HUDEP-2 (cell line): ENCODE measurements around the gene FNDC3A.
A peak's percentile ranks its signal among the peaks of the same experiment; 100 is the strongest.

ENCODE experiments used
- DNase-seq, 76 experiments: peaks; one replicate each; lab custom pipeline; 2025; ENCODE audit not compliant: unreplicated experiment in 76 of 76; lab: John Stamatoyannopoulos, UW

The FNDC3A gene

DNA sequence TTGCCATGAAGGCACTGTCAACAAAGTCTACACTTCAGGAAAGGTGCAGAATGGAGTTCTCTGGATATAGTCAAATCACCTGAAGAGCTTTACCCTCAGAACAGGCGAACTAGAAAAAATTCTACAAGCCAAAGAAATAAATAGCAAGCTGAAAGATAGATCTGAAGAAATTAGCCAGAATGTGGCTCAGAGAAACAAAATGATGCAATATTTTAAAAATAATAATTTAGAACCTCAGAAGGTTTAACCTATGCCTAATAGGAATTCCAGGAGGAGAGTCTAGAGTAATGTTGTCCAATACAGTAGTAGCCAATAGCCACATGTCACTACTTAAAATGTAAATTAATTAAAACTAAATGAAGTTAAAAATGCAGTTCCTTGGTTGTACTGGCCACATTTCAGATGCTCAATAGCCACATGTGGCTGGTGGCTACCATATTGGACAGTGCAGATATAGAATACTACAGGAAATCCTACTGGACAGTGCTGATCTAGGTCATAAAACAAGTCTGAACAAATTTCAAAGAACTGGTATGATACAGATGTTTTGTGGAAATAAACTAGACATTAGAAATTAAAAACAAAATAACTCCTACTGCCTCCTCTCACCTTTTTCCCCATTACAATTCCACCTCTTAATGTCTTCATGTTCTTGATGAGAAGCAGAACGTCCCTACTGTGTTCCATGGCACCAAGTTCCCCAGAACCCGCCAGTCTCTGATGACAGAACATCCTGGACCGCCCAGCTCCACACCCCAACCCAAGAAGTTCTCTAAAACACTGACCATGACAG is 271.3 kb downstream of the FNDC3A start:
- DNase-seq, result peak in 13 of 76 experiments; percentile 14 to 63 (median 45)

DNA sequence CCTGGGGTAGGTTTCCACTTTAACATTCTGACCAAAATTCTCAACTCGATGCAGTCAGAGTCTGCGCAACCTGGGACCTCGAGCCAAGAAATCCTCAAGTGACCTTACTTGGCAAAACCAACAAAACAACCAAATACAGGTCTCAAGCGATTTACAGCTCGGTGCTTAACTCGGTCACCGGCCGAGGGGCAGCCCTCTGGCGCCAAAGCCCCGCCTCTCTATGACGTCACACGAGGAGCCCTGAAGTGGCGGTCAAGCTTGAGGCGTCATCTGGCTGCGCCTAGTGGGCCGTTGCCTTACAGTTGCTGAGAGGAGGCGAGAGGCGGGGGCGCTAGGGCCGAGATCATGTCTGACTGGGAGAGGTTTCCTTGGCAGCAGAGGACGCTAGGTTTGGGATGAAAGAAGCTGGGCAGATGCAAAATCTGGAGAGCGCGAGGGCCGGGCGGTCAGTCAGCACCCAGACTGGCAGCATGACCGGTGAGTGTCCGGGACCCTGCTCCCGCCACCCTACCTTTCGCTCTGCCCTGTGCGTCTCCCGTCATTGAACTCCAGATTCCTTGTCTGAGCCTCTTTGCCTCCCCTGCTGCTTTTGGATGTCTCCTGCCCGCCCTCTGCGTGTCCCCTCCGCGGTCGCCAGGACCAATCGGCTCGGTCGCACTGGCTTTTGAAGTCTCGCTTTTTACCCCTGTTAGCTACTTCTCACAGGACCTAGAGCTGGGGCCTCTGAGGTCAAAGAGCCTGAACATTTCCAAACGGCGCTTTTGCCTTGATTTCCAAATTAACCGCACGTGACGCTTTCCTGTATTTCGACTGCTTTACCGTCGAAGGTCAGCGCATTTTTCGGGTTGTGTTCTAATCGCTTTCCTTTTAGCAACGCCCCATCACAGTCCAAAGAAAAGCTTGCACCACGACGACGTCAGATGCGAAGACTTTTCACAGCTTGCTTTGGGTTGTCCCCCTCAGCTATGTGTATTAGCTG is 272.2 kb downstream of the FNDC3A start, which contains the start of gene CDADC1:
CDADC1 (plus strand) TSS at position 283 of the 979 bp plus-strand sequence; CDS start at position 396, 113 bp downstream.
- DNase-seq, result peak in 75 of 76 experiments; percentile 49 to 98 (median 92)

DNA sequence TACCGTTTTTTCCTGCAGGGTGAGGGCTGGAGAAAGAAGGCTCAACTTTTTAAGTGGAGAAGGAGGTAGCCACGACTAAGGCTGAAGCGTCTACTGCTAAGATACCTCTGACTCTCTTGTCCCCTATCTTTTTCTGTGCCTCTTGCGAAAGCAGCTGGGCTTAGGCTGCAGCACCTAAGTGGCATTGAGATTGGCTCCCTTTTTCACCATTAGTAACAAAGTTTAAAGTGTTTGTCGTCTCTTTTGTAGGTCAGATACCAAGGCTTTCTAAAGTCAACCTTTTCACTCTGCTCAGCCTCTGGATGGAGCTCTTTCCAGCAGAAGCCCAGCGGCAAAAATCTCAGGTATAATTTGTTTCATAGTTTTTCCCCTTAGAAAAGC is 272.9 kb downstream of the FNDC3A start:
- DNase-seq, result peak in 5 of 76 experiments; percentile 2 to 26 (median 13)

DNA sequence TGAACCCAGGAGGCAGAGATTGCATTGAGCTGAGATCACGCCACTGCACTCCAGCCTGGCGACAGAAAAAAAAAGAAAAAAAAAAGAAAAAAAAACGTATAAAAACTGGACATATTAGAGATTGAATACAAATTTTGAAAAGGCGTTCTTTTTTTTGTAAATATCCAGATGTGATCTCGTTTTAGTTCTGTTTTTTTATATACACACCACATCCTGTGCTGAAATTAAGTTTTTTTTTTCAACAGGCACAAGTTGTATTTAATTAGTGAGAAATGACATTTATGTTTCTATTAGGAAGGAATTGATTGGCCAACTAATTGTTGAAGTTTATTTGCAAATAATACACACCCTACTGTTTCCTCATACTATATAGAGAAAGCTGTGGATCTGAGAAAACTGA is 275.6 kb downstream of the FNDC3A start:
- DNase-seq, result no peak

DNA sequence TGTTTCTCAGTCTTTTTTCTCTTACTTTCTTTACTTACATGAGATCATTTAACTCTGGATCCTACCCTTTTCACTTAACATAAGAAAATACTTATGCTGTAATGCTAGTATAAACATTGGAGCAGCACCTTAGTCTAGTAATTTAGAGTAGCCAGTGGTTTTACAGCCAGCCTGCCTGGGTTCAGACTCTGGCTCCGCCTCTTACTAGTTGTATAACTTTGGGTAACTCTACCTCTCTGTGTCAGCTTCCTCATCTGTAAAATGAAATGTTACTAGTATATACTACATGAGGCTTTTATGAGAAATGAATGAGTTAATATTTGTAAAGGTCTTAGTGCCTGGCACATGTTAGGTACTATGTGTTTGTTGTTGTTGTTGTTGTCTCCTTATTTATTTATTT is 277.6 kb downstream of the FNDC3A start:
- no peak for DNase-seq

DNA sequence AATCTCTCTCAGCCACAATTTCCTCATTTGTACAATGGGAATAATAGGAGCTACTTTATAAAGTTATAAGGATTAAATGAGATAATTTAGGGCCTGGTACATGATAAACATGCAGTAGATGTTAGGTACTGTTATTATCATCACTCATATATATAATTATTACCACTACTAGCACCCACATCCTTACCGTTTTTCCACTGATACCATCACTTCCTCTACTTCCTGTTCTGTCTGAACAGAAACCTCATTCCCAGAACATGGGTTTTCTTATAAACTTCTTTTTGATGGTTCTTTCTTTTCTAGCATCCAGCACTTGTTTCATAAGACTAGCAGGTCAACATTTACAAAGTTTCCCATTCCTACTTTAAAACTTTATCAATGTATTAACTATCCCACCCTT is 278.3 kb downstream of the FNDC3A start:
- no peak for DNase-seq

DNA sequence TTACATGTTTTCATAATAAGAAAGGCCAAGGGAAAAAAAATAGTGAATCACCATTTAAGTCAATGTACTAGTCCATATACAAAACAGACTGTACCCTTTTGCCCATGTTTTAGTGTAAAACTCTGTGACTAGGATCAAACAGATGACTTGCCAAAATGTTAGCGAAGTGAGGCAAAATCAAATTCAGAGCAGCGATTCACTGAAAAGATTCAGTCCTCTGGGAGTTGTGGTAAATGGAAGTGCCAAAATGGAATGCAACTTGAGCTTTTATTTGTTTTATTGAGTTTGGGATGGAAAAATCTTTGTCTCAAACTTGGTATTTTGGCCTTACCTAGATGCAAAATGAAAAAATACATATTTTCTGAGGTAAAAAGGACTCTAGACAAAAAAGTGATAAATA is 281.1 kb downstream of the FNDC3A start:
- no peak for DNase-seq

DNA sequence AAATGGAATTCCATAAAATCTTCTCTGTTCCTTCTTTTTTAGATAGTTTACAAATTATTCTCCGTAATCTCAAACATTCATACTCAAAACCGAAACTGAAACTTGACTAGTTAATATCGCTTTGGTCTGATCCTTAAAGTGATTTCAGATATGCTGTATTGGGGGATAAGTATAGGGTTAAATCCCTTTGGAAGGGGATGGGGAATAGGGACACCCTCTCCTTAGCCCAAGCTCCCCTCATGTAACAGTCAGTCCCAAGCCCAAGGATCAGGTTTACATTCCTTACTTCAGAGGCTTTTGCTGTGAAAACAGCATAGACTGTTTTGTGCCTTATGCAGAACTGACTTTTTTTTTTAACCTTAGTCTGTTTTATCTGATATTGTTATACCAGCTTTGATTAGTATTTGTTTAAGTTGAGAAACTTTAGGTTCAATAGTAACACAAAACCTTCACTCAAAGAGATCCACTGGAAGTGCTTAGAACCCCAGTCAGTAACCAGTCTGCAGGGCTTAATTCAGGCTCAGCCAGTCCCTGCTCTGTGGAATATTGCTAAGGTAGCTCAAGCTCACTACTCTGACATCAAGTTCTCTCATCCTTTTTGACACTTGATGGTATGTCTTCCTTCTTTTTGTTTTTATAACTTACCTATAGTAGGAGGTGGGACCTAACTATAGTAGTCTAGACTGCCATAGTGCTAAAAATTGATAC is 282.5 kb downstream of the FNDC3A start:
- DNase-seq, result no peak
